Left ventricle myocardium inferior (tissue), 1 donor: ENCODE data around the gene ZKSCAN7. TPM values are rescaled to one million over a fixed set of nuclear protein-coding genes. Genes with fewer than 3 reads are reported as not detected.
"Not testable (repeated sequence)": the region's sequence is repeated elsewhere in the genome, so short reads cannot be mapped to it uniquely, and the experiment has no call there.

Source experiments
- DNase-seq: peaks from one replicate; pipeline ENCODE4 v3.0.0-alpha.2; 2020
- H3K27ac ChIP-seq: fragments of 200-600 bp; replicated peaks from 2 replicates; pipeline ENCODE4 v1.8.0; 2021
- H3K27me3 ChIP-seq: fragments of 200-600 bp; 2 replicates; pipeline ENCODE4 v1.8.0; 2021; ENCODE audit warnings: low read depth
- H3K36me3 ChIP-seq: fragments of 200-600 bp; 2 replicates; pipeline ENCODE4 v1.8.0; 2021
- H3K4me1 ChIP-seq: fragments of 200-600 bp; 2 replicates; pipeline ENCODE4 v1.8.0; 2021
- H3K4me3 ChIP-seq: fragments of 200-600 bp; 2 replicates; pipeline ENCODE4 v1.8.0; 2021; ENCODE audit warnings: mild to moderate bottlenecking, moderate library complexity
- H3K9me3 ChIP-seq: fragments of 200-600 bp; replicated peaks from 2 replicates; pipeline ENCODE4 v1.8.0; 2021
- intact Hi-C: fragments of 100-400 bp; cut with micrococcal nuclease; formaldehyde crosslinking; loops from one replicate; pipeline ENCODE4 v1.11.0; 2022
- total RNA-seq: library from RNA; stranded (reverse); fragmentation: NEBNext Ultra II Directional; extraction: Animal tissue kit (Norgen Biotek cat#: 25700); gene quantifications from one replicate; pipeline ENCODE4 v1.2.1, GENCODE V29; 2021
- TF ChIP-seq, protein P1 (sequence below): fragments of 200-600 bp; IDR thresholded peaks from 2 replicates; pipeline ENCODE4 v1.8.0; 2021; ENCODE audit warnings: antibody characterized with exemption, mild to moderate bottlenecking, borderline replicate concordance
- donor health status: DM: no; HTN: yes; CAD: no; lungs with severe emphysema.

Gene ZKSCAN7
- total RNA-seq, 1 donor from 2014 or later: 2.6 TPM

DNA sequence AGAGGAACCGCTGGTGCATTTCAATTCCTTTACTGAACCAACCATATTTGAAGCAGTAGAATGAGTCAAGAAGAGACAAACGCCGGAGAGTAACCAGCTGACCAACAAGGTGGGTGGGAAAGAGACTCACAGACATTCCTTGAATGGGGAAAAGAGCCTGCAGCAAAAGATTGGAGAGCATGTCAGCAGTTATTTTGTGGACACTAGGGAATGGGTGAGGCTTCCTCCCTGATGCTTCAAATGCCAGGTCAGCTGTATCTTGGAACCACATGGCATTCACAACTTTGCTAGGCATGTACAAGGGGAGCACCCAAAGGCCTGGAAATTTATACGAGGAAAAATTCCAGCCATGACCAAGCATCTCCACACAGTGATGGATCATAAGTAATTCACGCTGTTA lies 29.9 kb upstream of the ZKSCAN7 start:
- DNase-seq: no peak
- intact Hi-C loops: no loop called here
- Histone ChIP-seq H3K9me3 (no peaks in the 10 kb centered on the region), H3K27ac (no peak overlapping the region), H3K4me3 (no peak overlapping the region), H3K4me1 (no peaks in the 10 kb centered on the region), H3K27me3 (peaks cover 94% of the 10 kb centered on the region), H3K36me3 (no peaks in the 10 kb centered on the region)
- TF ChIP-seq, protein P1, sequence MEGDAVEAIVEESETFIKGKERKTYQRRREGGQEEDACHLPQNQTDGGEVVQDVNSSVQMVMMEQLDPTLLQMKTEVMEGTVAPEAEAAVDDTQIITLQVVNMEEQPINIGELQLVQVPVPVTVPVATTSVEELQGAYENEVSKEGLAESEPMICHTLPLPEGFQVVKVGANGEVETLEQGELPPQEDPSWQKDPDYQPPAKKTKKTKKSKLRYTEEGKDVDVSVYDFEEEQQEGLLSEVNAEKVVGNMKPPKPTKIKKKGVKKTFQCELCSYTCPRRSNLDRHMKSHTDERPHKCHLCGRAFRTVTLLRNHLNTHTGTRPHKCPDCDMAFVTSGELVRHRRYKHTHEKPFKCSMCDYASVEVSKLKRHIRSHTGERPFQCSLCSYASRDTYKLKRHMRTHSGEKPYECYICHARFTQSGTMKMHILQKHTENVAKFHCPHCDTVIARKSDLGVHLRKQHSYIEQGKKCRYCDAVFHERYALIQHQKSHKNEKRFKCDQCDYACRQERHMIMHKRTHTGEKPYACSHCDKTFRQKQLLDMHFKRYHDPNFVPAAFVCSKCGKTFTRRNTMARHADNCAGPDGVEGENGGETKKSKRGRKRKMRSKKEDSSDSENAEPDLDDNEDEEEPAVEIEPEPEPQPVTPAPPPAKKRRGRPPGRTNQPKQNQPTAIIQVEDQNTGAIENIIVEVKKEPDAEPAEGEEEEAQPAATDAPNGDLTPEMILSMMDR: no peak

DNA sequence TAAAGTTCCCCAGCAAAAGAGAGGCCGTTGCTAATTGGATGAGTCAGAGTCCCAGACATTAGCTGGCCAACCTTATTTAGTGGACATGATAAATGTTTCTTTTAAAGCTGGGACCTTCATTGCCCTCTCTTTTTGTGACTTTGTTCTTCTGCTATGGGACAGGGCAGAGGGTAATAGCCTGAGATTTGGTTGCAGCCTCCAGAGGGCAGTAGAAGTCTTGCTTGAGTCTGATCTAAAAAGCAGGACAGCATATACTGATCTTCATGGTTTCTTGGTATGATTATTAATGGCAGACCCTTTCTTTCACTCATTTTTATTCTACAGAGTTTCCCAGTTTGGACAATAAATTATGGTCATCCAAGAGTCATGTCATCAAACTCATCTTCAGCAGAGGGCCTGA lies 25.1 kb upstream of the ZKSCAN7 start:
- Histone ChIP-seq H3K4me1 (no peaks in the 10 kb centered on the region), H3K36me3 (no peaks in the 10 kb centered on the region), H3K9me3 (peaks cover 5% of the 10 kb centered on the region), H3K27me3 (peaks cover 62% of the 10 kb centered on the region), H3K4me3 (no peak overlapping the region), H3K27ac (no peak overlapping the region)
- no peak for DNase-seq
- intact Hi-C loops: loop anchor here (5.0 kb wide), 1 partner anchor 382 kb away; no protein-coding TSS in a partner anchor
- TF ChIP-seq, protein P1: peak; percentile 19

DNA sequence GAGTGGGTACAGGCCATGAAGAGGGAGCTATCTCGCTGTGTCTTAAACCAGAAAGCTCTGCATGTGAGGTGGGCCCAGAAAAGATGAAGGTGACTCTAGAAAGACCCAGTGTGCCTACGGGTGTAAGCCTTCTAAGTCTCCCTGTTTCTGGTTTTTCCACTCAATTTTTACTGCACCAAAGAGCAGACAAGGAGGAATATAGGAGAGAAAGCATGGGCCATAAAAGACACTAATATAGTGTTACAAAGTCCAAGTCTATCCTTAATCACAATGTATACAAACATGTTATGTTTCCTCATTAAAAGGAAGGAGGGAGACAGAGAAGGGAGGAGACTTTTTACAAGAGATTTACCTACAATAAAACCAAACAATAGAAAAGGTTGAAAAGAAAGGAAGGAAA lies 24.1 kb upstream of the ZKSCAN7 start:
- Histone ChIP-seq H3K27ac (no peak overlapping the region), H3K27me3 (peaks cover 62% of the 10 kb centered on the region), H3K36me3 (no peaks in the 10 kb centered on the region), H3K9me3 (peaks cover 5% of the 10 kb centered on the region), H3K4me3 (no peak overlapping the region), H3K4me1 (no peaks in the 10 kb centered on the region)
- TF ChIP-seq, protein P1: no peak
- no peak for DNase-seq
- intact Hi-C loops: loop anchor here (5.0 kb wide), 1 partner anchor 381 kb away; no protein-coding TSS in a partner anchor

DNA sequence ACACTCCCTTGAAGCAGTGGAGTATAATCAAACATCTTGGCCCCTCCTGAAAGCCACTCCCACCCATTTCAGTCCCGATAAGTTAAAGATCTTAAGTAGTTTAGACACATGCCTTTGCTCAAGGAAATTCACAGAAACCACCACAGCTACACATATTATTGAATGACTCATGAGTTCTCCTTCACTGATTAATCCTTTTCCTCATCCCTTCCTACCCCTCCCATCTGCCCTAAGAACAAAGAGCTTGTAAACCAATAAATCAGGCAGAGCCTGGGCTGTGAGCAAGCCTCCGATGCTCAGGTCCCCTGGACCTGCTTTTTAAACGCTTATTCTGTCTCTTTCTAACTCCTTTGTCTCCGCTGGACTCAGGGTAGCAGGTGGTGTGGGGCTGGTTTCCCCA lies 20.3 kb upstream of the ZKSCAN7 start:
- H3K36me3 ChIP-seq, H3K4me3 ChIP-seq, H3K27ac ChIP-seq, H3K4me1 ChIP-seq, DNase-seq, H3K9me3 ChIP-seq: not testable (repeated sequence)
- intact Hi-C loops: loop anchor here (5.0 kb wide), 1 partner anchor 378 kb away; no protein-coding TSS in a partner anchor
- H3K27me3 ChIP-seq: peaks cover 61% of the 10 kb centered on the region

DNA sequence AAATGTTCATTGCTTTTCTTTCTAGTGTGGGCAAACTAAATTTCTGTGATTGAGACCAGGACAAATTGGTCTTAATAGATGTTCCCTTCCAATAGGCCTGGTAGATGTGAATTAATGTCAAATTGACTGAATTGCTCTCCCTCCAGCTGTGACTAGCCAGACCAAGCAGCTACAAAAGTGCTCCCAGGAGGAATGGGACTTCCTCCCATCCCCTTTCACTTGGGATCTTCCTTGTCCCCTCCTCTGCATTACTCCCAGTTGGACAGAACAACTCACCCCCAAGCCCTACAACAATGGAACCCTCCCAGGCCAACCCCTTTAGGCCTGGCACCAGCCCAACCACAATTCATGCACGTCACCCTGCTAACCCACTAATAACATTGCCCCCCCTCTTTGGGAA lies 19.6 kb upstream of the ZKSCAN7 start:
- no peak for DNase-seq
- intact Hi-C loops: no loop called here

DNA sequence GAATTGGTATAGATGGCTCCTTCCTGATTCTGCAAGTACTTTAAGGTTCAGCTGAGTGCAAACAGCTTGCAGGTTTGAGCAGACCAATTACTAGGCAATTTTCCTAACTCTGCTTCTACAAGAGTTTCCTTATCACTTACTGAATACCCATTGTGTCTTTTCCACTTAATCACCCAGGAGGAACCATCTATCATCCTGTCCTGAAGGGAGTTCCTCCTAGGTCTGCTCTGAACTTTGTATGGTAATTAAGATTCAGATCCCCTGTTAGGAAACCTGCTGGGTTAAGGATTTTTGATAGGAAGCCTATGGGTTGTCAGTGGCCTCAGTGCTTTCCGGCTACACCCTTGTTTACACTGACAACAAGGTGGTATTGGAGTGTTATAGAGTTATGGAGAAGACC lies 10.2 kb upstream of the ZKSCAN7 start:
- H3K36me3 ChIP-seq, H3K4me3 ChIP-seq, DNase-seq, intact Hi-C loops, H3K27ac ChIP-seq, H3K9me3 ChIP-seq, H3K4me1 ChIP-seq: not testable (repeated sequence)
- peaks cover 79% of the 10 kb centered on the region for H3K27me3 ChIP-seq

More for the DNA sequence above, 19.6 kb upstream of the ZKSCAN7 start:
- H3K4me1 ChIP-seq: no peaks in the 10 kb centered on the region
- H3K36me3 ChIP-seq: no peaks in the 10 kb centered on the region
- peaks cover 5% of the 10 kb centered on the region for H3K9me3 ChIP-seq
- no peak overlapping the region for H3K27ac ChIP-seq
- TF ChIP-seq, protein P1: no peak
- peaks cover 63% of the 10 kb centered on the region for H3K27me3 ChIP-seq
- H3K4me3 ChIP-seq: no peak overlapping the region

DNA sequence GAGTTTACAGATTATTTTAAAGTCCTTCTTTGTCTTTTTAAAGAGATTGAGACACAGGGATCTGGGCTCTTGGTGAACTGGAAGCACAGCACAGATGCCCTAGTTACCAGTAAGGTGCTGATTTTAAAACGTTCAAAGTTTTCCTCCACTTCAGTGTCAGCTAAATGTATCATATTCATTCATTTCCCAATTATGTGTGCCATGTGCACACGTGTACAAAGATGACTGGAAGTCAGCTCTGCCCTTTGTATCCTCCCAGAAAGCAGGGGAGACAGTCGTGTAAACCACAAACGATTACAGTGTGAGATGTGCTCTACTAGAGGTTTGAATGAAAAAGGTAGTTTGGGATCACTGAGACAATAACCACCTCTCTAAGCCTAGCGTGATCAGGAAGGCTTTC lies 730 bp downstream of the ZKSCAN7 start:
- Histone ChIP-seq H3K4me1 (peaks cover 23% of the 10 kb centered on the region), H3K27ac (peak overlapping the region; percentile 71), H3K4me3 (peak overlapping the region; percentile 77), H3K9me3 (no peaks in the 10 kb centered on the region), H3K27me3 (peaks cover 22% of the 10 kb centered on the region), H3K36me3 (peaks cover 22% of the 10 kb centered on the region)
- intact Hi-C loops: no loop called here
- DNase-seq: no peak
- TF ChIP-seq, protein P1: no peak
